ENCODE results near the gene FAM124A.

GRCh38 chr13:51257187-51257586 lies 35.0 kb downstream of the FAM124A start:
- TF ChIP-seq CTCF (IDR thresholded peaks at IDR 0.05): no peak
- TF ChIP-seq EP300 (IDR thresholded peaks at IDR 0.05; ENCODE audit: low read depth): no peak
- TF ChIP-seq POLR2A (IDR thresholded peaks at IDR 0.05): no peak

All from transverse colon (tissue), 3 donors.